Lung (tissue), 12 donors: ENCODE measurements around the gene PARD3. TPM values are rescaled to one million over a fixed set of nuclear protein-coding genes. Genes with fewer than 3 reads are reported as not detected.

ENCODE experiments used
- ATAC-seq: fragments of 200-7000 bp; cut with Tn5 transposase; one replicate; pipeline ENCODE4 v1.9.1; 2020; ENCODE audit warnings: moderate number of reproducible peaks; ENCODE audit not compliant: insufficient read depth, low FRiP score
- DNase-seq, 3 donors: peaks; one replicate each; pipeline ENCODE4 v3.0.0-alpha.2; 2013 to 2017
- H3K27ac ChIP-seq, 2 donors: one replicate each; pipeline ENCODE4 v1.5.1; 2013; ENCODE audit warnings: mild to moderate bottlenecking in 2 of 2, moderate library complexity in 2 of 2, control low read depth in 1 of 2, inconsistent platforms in 1 of 2, low read depth in 1 of 2, low read length in 1 of 2
- H3K27me3 ChIP-seq, 3 donors: one replicate each; pipeline ENCODE4 v1.5.1; 2013; ENCODE audit warnings: low read length in 2 of 3; ENCODE audit not compliant: control insufficient read depth in 3 of 3, insufficient read depth in 3 of 3
- H3K36me3 ChIP-seq, 4 donors: one replicate each; pipeline ENCODE4 v1.5.1; 2013; ENCODE audit warnings: low read length in 4 of 4, mild to moderate bottlenecking in 1 of 4, moderate library complexity in 1 of 4; ENCODE audit not compliant: control insufficient read depth in 4 of 4, insufficient read depth in 4 of 4
- H3K4me1 ChIP-seq, 5 donors: one replicate each; pipeline ENCODE4 v1.5.1; 2013; ENCODE audit warnings: low read length in 5 of 5, mild to moderate bottlenecking in 2 of 5, moderate library complexity in 1 of 5; ENCODE audit not compliant: control insufficient read depth in 5 of 5, insufficient read depth in 5 of 5
- H3K4me3 ChIP-seq: one replicate; pipeline ENCODE4 v1.5.1; 2013; ENCODE audit warnings: mild to moderate bottlenecking, control low read depth, moderate library complexity
- H3K9ac ChIP-seq, 2 donors: one replicate each; pipeline ENCODE4 v1.5.1; 2013; ENCODE audit warnings: low read length in 2 of 2, control low read depth in 1 of 2; ENCODE audit not compliant: insufficient read depth in 1 of 2
- H3K9me3 ChIP-seq, 4 donors: one replicate each; pipeline ENCODE4 v1.5.1; 2013; ENCODE audit warnings: low read length in 3 of 4, mild to moderate bottlenecking in 1 of 4, moderate library complexity in 1 of 4; ENCODE audit not compliant: control insufficient read depth in 4 of 4, insufficient read depth in 3 of 4
- CTCF ChIP-seq: IDR thresholded peaks from 2 replicates; pipeline ENCODE4 v1.5.1; 2012; ENCODE audit warnings: mild to moderate bottlenecking; ENCODE audit errors: control extremely low read depth, extremely low read depth
- WGBS, 2 donors: extraction: QIAGEN DNeasy Blood & Tissue Kit; methylation state at CpG; one replicate each; pipeline ENCODE4 v1.1.7; 2013; 5-methylcytosine and 5-hydroxymethylcytosine counted together
- polyA plus RNA-seq, 2 donors: library from polyadenylated mRNA; stranded (reverse); fragments of 200-250 nt; gene quantifications; one replicate each; pipeline ENCODE4 v1.2.1, GENCODE V29; 2013
- total RNA-seq, 2 donors: library from RNA; depleted of rRNA in 1 of 2; stranded (reverse); fragments of >200 nt in 1 of 2; gene quantifications; one replicate each; pipeline ENCODE4 v1.2.1, GENCODE V29; 2014 to 2021
- donor health status: control.
- donor health status: control.
- donor health status: Bipolar disorder and iron deficiency.
- donor health status: healthy.
- donor health status: DM: yes; HTN: yes; CAD: no.

PARD3 gene
- total and polyA plus RNA-seq, 4 donors = 10.3 to 69.2 (median 27.6) TPM

- H3K27me3 ChIP-seq = no peaks in the 10 kb centered on the region
- ATAC-seq (no peak), DNase-seq (no peak)
- H3K27ac ChIP-seq = no peak overlapping the region
- H3K4me3 ChIP-seq = no peak overlapping the region
- H3K9me3 ChIP-seq = no peaks in the 10 kb centered on the region
- no peak for TF ChIP-seq CTCF
- H3K4me1 ChIP-seq = peaks cover 0 to 11% (median 0%) of the 10 kb centered on the region in 5 donors
- no peaks in the 10 kb centered on the region for H3K36me3 ChIP-seq
- 63 to 65% methylated on average over 3 of the region's 3 CpGs for WGBS, 2 donors
- H3K9ac ChIP-seq = no peak overlapping the region
These were observed 389.1 kb downstream of the PARD3 start for GRCh38 chr10:34426041-34426440.

GRCh38 chr10:34423673-34424625, 391.1 kb downstream of the PARD3 start:
- Histone ChIP-seq H3K27me3 (no peaks in the 10 kb centered on the region), H3K36me3 (no peaks in the 10 kb centered on the region), H3K27ac (no peak overlapping the region), H3K4me1 (peaks cover 0 to 20% (median 0%) of the 10 kb centered on the region in 5 donors), H3K9ac (no peak overlapping the region), H3K4me3 (no peak overlapping the region), H3K9me3 (no peaks in the 10 kb centered on the region)
- no peak for TF ChIP-seq CTCF
- 75 to 87% methylated on average over 5 of the region's 5 CpGs for WGBS, 2 donors
- DNase-seq (no peak), ATAC-seq (no peak)

- H3K27ac ChIP-seq = no peak overlapping the region
- no peaks in the 10 kb centered on the region for H3K27me3 ChIP-seq
- DNase-seq (no peak), ATAC-seq (no peak)
- H3K36me3 ChIP-seq = no peaks in the 10 kb centered on the region
- no peak overlapping the region for H3K4me3 ChIP-seq
- no peak for TF ChIP-seq CTCF
- no peak overlapping the region for H3K9ac ChIP-seq
- H3K9me3 ChIP-seq = no peaks in the 10 kb centered on the region
- H3K4me1 ChIP-seq = peaks cover 0 to 14% (median 0%) of the 10 kb centered on the region in 5 donors
- 0 to 65% methylated on average over 1 of the region's 1 CpG for WGBS, 2 donors
These were observed 394.3 kb downstream of the PARD3 start for GRCh38 chr10:34420795-34421194.
